Lower leg skin (tissue), 4 donors: ENCODE measurements around the gene SCMH1. TPM values are rescaled to one million over a fixed set of nuclear protein-coding genes. Genes with fewer than 3 reads are reported as not detected.

Experiments used
- DNase-seq, 2 donors: peaks; one replicate each; pipeline ENCODE4 v3.0.0-alpha.2; 2019; ENCODE audit warnings: low spot score in 2 of 2
- H3K4me3 ChIP-seq: fragments of 200-600 bp; sonication (generic); 2 replicates; pipeline ENCODE4 v1.5.1; 2017; ENCODE audit warnings: mild to moderate bottlenecking, low read depth; ENCODE audit not compliant: poor library complexity, severe bottlenecking
- CTCF ChIP-seq, 3 donors: fragments of 450-650 bp; IDR thresholded peaks; one replicate each; pipeline ENCODE4 v1.5.1; 2016; ENCODE audit warnings: antibody characterized with exemption in 3 of 3, mild to moderate bottlenecking in 3 of 3, moderate library complexity in 2 of 3
- POLR2A ChIP-seq, 2 donors: fragments of 450-650 bp; IDR thresholded peaks; one replicate each; pipeline ENCODE4 v1.6.1; 2016 to 2017; ENCODE audit warnings: antibody characterized with exemption in 2 of 2, mild to moderate bottlenecking in 1 of 2, moderate library complexity in 1 of 2
- WGBS, 2 donors: methylation state at CpG; one replicate each; pipeline ENCODE4 v1.1.5; 2018; 5-methylcytosine and 5-hydroxymethylcytosine counted together
- intact Hi-C: fragments of 100-400 bp; cut with DNase I; formaldehyde crosslinking; loops from one replicate; pipeline ENCODE4 v1.15.0; 2023; ENCODE audit warnings: low total_unique reads
- total RNA-seq, 4 donors: library from RNA; depleted of rRNA; stranded (reverse); fragments of >200 nt; gene quantifications; one replicate each; pipeline ENCODE4 v1.1.0, GENCODE V29; 2016

The SCMH1 gene
- total RNA-seq, 4 donors from 2014 or later = 8.9 to 30.9 (median 21.8) TPM

DNA sequence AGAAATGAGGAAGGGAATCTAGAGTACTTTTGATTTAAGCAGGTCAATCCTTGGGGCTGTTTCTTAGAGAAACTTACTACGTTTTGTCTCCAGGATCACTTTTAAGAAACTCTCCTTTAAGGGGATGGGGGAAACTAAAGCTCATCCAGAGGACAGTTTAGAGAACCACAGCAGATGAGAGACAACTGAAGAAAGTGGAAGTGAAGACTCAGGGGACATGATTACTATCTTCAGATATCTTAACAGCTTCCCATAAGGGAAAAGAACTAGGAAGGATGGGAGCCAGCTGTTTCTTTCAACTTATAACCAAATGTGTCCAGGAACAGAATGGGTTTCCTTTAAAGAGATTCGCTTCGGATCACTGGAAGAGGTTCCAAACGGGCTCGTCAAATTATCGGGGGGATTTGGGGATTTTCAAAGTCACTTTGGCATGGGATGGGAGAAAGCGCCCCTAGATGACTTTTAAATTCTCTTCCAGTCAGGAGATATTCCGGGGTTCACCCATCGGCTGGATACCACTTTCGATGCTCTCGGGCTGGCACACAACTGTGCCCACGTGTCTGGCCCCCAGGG, 1.2 kb downstream of the SCMH1 start:
- no peak for DNase-seq
- H3K4me3 ChIP-seq = peak overlapping the region; percentile 93
- 8 to 12% methylated on average over 9 to 12 of the region's 12 CpGs for WGBS, 2 donors
- intact Hi-C loops = no loop called here
- TF ChIP-seq CTCF (IDR thresholded peaks at IDR 0.05) = no peak
- no peak for TF ChIP-seq POLR2A (IDR thresholded peaks at IDR 0.05)

- intact Hi-C loops = no loop called here
- DNase-seq = no peak
- H3K4me3 ChIP-seq = no peak overlapping the region
- no peak for TF ChIP-seq POLR2A (IDR thresholded peaks at IDR 0.05)
- TF ChIP-seq CTCF (IDR thresholded peaks at IDR 0.05) = no peak
Observed at GRCh38 chr1:41239988-41240610, 2.0 kb downstream of the SCMH1 start.

DNA sequence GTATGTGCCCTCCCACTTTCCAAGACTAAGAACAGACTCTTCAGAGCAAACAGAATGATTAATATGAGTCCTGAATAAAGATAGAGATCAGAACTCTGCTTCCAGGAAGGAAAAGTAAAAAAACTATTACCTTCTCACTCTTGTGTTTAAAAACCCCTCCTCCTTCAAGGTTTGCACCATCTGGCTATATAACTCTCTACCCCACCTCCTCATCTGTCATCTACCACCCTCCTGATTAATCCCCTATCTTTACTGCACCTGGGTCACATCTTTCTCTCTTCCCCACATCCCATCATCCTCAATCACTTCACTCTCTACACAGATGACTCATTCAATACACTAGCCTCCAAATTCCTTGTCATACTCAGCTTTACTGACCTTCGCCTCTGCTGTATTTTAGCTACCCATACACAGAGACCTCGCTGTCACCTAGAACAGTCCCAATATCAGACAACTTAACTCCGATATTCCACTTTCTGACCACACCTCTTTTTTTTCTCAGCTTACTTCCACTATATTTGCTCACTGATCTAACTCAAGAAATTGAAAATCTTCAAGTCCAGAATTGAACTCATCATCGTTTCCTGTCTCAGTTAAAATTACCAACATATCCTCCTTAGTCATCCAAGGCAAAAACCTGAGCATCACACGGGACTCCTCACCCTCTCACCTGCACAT, 3.7 kb downstream of the SCMH1 start:
- intact Hi-C loops = no loop called here
- DNase-seq = no peak
- WGBS, 2 donors = 51 to 54% methylated on average over 5 of the region's 5 CpGs
- no peak overlapping the region for H3K4me3 ChIP-seq
- TF ChIP-seq CTCF (IDR thresholded peaks at IDR 0.05) (no peak), POLR2A (IDR thresholded peaks at IDR 0.05) (no peak)

DNA sequence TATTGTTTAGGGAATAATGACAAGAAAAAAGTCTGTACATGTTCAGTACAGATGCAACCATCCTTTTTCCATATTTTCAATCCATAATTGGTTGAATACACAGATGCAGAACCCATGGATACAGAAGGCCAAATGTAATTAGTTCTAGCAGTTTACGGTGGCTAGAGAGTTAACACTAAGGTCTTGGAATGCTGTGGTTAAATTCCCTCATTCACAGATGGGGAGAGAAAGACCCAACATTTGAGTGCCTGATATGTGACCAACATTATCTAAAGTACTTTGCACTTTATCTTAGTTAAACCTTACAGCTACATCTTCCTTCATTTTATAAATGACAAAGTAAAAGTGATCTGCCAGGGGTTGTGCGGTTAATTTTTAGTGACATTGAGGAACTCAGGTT, 5.3 kb downstream of the SCMH1 start:
- DNase-seq = no peak
- intact Hi-C loops = no loop called here
- H3K4me3 ChIP-seq = no peak overlapping the region
- TF ChIP-seq CTCF (IDR thresholded peaks at IDR 0.05) (no peak), POLR2A (IDR thresholded peaks at IDR 0.05) (no peak)
- 88 to 96% methylated on average over 2 of the region's 2 CpGs for WGBS, 2 donors

DNA sequence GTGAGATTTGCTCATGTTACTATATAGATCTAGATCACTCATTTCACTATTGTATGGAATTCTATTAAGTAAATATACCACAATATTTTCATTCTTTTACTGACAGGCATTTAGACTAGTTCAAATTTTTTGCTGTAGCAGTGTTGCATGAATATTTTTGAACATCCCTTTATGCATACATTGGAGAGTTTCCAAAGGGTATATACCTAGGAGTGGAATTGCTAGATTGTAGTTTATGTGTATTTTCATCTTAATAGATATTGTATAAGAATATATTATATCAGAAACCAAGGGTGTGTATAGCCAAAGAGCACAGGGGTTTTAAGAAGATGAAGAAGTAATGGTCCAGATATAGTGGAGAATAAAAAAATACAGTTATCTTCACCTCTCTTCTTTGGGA, 6.2 kb downstream of the SCMH1 start:
- TF ChIP-seq CTCF (IDR thresholded peaks at IDR 0.05) (no peak), POLR2A (IDR thresholded peaks at IDR 0.05) (no peak)
- intact Hi-C loops = no loop called here

More for the DNA sequence above, 6.2 kb downstream of the SCMH1 start:
- no peak overlapping the region for H3K4me3 ChIP-seq
- DNase-seq = no peak
